GM19452 (cell line): ENCODE measurements around the gene SLC35A4.
"Not testable (repeated sequence)": the region's sequence is repeated elsewhere in the genome, so short reads cannot be mapped to it uniquely, and the experiment has no call there.

Experiments
- ATAC-seq: cut with Tn5 transposase; IDR thresholded peaks from one replicate; pipeline ENCODE4 v1.9.1; 2021; ENCODE audit not compliant: unreplicated experiment

The SLC35A4 gene

DNA sequence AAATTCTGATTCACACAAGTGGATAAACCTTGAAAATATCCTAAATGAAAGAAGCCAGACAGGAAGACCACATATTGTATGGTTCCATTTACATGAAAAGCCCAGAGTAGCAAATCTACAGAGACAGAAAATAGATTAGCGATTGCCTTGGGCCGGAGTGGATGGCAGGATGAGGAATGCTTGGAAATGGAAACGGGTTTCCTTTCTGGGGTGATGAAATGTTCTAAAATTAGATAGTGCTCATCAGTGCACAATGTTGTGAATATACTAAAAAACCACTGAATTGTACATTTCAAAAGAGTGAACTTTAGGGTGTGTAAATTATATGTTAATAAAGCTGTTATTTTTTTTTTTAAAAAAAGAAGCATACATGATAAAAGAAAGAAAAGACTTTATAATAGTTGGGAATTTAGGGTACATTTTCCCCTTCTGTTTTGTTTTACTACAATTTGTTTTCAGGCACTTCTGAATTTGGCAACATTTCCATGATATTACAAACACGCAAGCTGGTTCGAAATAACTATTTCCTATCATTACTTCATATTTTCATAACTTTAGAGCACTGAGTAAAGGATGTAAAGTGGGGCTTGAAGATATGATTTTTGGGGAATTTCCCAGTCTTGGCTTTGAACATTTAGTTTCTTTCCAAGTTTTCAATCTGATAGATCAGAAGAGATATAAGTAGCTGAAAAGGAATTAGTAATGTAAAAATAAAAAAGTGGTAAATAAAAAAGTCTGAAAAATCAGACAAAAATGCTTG lies 23.9 kb downstream of the SLC35A4 start:
- no peak for ATAC-seq

DNA sequence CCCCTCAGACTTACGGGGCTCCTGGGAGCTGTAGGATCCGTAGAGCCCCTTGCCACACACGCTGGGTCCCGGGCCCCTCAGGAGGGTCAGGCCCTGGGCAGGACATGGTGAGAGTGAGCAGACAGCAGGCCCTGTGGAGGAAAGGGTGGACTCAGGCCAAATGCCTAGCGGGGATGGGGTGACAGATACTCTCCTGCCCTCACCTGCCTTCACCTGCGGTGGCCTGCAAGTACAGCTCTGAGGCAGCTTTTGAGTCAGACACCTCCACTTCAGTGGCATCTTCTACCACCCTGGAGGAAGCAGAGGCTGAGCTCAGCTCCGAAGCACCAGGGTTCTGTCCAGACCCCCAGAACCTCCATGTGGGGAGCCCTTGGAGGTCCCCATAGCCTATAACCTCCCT lies 26.2 kb downstream of the SLC35A4 start:
- no peak for ATAC-seq

DNA sequence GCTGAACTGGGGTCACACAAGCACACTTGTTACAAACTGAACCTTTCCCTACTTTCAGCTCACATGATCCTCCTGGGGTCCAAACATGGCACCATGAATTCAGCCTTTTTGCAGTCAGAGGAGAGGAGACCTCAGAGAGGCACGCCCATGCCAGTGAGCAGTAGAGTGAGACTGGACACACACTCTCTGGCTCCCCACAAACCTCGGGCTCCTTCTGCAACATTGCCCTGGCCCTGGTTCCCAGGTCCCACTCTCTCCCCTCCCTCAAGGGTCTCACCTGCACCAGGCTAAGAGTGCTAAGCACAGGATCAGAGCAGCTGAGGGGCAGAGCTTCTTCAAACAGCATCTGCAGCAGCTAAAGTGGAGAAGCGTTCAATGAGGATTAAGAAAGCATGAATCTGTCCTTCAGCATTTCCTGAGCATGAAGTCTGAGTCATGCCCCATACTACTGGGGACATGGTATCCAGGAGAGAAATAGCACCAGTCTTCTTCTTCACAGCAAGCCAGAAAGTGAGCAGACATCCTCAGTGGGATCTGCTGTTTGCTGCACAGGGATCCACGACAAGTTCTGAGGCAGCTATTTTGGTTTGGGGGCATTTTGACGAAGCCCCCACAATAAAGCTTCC lies 27.2 kb downstream of the SLC35A4 start:
- ATAC-seq: no peak

DNA sequence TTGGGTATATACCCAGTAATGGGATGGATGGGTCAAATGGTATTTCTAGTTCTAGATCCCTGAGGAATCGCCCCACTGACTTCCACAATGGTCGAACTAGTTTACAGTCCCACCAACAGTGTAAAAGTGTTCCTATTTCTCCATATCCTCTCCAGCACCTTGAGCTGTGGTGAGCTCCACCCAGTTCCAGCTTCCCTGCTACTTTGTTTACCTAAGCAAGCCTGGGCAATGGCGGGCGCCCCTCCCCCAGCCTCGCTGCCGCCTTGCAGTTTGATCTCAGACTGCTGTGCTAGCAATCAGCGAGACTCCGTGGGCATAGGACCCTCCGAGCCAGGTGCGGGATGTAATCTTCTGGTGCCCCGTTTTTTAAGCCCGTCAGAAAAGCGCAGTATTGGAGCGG lies 28.4 kb downstream of the SLC35A4 start:
- ATAC-seq: not testable (repeated sequence)

DNA sequence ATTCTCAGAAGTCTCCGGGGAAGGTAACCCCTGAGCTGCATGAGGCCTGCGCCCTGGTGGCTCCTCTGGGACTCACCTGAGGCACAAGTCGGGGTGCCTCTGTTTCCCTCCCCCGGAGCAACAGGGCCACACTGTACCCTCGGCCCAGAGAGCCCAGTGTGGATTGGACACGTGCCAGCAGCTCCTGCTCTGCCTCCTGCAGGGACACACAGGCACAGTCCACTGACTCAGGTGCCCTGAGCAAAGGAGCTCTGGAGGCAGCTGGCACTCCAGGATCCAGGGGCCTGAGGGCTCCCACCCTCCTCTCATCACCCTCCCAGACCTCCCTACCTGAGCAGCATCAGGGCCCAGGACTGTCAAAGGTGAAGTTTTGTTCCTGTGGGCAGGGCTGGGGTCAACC lies 29.5 kb downstream of the SLC35A4 start:
- ATAC-seq: no peak

DNA sequence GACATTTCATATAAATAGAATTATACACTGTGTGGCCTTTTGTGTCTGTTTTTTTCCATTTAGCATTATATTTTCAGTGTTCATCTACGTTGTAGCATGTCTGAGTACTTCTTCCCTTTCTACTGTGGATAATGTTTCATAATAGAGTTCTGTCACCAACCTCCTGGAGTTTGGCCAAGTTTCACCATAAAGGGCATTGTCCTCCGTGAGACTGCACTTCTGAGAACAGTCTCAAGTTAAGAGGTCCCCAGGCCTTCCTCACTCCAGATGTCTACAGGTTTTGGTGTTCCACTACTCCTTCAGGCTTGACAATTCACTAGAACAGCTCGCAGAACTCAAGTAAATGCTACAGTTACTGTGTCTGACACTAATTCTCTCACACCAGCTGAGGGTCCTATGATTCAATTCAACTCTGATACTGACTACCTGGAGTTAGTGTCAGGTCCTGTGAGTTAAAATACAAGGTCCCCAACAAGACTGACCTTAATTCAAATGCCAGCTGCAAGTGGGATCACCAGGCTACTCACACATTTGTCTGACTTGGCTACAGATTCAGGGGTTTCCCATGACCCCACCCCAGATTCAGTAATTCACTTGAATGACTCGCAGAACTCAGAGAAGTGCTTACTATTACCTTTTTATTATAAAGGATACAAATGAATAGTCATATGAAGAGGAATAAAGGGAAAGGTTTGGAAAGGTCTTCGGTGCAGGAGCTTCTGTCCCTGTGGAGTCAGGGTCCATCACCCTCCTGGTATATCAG lies 31.1 kb downstream of the SLC35A4 start:
- no peak for ATAC-seq

DNA sequence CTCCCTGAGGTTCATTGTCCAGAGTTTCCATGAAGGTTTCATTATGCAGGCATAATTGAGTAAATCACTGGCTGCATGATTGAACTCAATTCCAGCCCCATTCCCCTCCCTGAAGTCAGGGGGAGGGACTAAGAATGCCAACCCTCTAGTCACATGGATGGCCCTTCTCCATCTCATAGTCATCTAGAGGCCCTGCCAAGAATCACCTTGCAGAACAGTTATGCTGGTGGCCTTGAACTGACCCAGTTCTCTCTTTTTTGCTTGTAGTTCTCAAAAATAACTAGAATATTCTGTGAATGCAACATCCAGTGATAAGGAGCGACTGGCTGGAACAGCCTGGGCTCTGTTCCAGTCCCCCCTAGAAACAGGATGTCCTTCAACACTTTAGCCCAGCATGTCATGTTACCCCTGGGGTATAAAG lies 31.7 kb downstream of the SLC35A4 start:
- no peak for ATAC-seq

DNA sequence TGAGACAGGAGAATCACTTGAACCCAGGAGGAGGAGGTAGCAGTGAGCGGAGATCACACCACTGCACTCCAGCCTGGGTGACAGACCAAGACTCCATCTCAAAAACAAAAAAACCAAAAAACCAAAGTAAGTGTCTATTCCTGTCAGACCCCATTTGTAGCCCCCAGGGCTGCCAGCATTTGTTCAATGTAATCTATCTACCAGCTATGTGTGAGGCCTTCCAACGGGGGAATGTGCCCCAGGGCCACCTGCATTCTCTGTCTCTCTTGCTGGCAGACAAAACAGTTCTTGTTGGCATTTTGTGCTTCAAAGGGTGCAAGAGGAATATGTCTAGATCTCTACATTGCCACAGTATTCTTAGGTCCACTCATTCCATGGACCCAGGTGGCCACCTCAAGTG lies 34.2 kb downstream of the SLC35A4 start:
- no peak for ATAC-seq

DNA sequence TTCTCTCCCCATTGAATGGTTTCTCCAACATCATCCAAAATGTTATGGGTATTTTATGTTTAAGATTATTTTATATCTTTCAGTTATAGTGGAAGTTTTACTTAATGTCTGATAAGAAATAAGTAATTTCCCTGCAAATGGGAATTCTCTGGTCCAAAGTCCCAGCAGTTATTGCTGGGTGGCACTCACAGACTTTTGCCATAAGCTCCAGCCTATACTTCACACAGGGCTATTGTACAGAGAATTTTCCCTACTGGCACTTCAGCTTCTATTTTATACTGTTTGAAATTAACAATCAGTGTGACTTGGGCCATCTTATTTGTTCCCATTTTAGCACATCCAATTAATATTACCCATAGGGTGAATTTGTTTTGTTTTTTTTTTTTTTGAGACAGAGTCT lies 35.5 kb downstream of the SLC35A4 start:
- ATAC-seq: no peak

DNA sequence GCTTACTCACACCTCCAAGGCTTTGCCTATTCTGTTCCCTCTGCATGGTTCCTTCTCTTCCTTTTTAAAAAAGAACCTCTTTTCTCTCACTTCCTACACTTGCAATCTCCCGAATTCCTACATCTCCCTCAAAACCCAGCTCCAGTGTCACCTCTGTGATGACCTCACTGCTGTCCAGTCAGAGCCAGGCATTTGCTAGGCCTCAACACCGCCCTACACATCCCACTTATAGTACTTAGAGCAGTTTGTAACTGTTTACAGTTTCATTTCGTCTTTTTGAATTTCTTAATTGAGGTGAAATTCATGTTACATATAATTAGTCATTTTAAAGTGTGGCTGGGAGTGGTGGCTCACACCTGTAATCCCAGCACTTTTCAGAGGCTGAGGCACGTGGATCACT lies 37.5 kb downstream of the SLC35A4 start:
- ATAC-seq: no peak

DNA sequence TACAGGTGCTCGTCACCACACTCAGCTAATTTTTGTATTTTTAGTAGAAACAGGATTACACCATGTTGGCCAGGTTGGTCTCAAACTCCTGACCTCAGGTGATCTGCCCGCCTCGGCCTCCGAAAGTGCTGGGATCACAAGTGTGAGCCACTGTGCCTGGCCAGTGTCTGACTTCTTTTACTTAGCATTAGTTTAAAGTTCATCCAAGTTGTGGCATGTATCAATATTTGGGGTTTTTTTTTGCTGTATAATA lies 38.7 kb downstream of the SLC35A4 start:
- not testable (repeated sequence) for ATAC-seq

DNA sequence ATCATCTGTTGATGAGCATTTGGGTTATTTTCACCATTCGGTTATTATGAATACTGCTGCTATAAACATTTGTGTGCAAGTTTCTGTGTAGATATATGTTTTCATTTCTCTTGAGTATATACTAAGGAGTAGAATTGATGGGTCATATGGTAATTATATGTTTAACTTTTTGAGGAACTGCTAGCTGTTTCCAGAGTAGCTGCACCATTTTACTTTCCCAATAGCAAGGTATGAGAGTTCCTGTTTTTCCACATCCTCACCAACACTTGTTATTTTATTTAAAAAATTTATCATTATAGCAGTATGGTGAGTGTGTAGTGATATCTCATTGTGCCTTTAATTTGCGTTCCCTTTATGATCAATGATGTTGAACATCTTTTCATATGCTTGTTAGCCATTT lies 39.1 kb downstream of the SLC35A4 start:
- ATAC-seq: no peak

DNA sequence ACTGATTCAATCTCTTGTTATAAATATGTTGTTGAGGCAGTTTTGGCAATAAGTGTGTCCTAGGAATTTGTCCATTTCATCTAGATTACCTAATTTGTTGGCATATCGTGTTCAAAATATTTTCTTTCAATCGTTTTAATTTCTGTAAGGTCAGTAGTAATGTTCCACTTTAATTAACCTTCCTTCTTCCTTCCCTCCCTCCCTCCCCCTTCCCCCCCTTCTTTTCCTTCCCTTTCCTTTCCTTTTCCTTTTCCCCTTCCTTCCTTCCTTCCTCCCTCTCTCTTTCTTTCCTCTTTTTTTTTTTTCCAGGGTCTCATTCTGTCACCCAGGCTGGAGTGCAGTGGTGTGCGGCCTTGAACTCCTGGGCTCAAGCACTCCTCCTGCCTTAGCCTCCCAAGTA lies 41.3 kb downstream of the SLC35A4 start:
- ATAC-seq: no peak

DNA sequence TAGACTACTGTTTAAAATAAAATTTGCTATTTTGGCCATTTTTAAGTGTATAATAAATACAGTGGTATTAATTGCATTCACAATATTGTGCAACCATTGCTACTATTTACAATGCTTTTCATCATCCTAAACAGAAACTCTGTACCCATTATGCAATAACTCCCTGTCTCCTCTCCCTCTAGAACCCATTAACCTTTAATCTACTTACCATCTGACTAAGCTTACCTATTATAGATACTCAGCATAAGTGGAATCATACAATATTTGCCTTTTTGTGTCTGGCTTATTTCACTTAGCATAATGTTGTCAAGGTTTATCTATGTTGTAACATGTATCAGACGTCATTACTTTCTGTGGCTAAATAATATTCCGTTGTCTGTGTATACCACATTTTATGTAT lies 42.4 kb downstream of the SLC35A4 start:
- no peak for ATAC-seq

DNA sequence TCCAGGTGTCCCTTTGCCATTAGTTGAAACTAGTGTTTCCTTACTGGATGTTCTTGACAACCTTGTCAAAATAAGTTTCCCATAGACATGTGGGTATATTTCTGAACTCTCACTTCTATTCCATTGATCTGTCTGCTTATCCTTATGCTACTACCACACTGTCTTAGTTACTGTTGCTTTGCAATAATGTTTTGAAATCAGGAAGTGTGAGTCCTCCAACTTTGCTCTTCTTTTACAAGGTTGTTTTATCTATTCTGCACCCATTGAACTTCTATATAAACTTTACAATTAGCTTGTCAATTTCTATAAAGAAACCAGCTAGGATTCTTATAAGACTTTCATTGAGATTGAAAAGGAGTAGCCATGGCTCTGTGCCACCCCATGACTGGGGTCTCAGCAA lies 44.1 kb downstream of the SLC35A4 start:
- ATAC-seq: no peak

DNA sequence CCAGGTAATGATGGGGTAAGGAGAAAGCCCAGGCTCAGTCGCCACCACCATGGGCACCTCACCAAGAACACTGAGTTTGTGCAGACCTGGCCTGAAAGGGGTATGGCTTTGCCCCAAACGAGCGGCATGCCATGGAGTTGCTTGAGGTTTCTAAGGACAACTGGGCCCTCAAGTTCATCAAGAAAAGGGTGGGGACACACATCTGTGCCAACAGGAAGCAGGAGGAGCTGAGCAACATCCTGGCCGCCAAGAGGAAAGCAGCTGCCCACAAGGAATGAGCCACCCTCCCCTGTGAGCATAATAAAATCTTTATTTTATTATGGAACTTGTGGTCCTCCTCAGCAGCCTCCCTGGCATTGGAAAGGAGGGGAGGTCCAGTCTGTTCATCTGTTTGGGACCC lies 44.5 kb downstream of the SLC35A4 start:
- ATAC-seq: no peak

DNA sequence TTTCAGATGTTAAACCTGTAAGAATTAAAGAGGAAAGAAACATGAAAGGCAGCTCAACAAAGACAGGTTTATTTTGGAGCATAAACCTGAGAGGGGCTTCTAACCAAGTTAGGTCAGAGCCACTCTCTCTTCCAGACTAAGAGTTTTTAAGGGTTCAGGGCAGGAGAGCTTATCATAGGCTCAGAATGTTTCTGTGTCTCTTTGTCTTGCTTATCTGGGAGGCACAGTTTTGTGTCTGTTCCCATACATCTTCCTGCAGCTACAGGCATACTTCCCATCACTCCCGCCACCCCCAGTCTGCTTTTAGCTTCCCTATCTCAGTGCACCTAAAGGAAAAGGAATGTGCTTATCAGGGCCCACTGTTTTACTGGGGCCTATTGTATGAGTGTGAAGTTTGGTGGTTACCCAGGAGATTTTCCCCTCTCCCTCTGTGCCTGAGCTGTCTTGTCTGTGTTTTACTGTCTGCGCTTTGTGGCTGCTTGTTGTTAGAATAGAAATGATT lies 46.4 kb downstream of the SLC35A4 start:
- no peak for ATAC-seq
